CMK (cell line): Measurements from ENCODE around the gene POLDIP3.
"Not testable (repeated sequence)": the region's sequence is repeated elsewhere in the genome, so short reads cannot be mapped to it uniquely, and the experiment has no call there.

Experiments
- DNase-seq: peaks from one replicate; pipeline ENCODE4 v3.0.0-alpha.2; 2010; ENCODE audit warnings: low read depth

Gene POLDIP3

GRCh38 chr22:42553475-42554361, 61.0 kb downstream of the POLDIP3 start, which contains the start of gene SERHL2:
Gene SERHL2, plus strand, starts transcription at chr22:42553956. Its CDS starts 65 bp downstream, at chr22:42554021.
- peak; percentile 71 for DNase-seq

GRCh38 chr22:42552294-42552647, 62.4 kb downstream of the POLDIP3 start:
- not testable (repeated sequence) for DNase-seq

GRCh38 chr22:42549331-42550060, 65.2 kb downstream of the POLDIP3 start:
- no peak for DNase-seq

- DNase-seq, result no peak
Observed at GRCh38 chr22:42548597-42549330, 65.9 kb downstream of the POLDIP3 start.

GRCh38 chr22:42548126-42548525, 66.6 kb downstream of the POLDIP3 start:
- not testable (repeated sequence) for DNase-seq

GRCh38 chr22:42547562-42547961, 67.1 kb downstream of the POLDIP3 start:
- no peak for DNase-seq

GRCh38 chr22:42544686-42545085, 70.0 kb downstream of the POLDIP3 start:
- DNase-seq, result no peak

- DNase-seq, result not testable (repeated sequence)
Observed at GRCh38 chr22:42539236-42539771, 75.4 kb downstream of the POLDIP3 start.

- not testable (repeated sequence) for DNase-seq
Observed at GRCh38 chr22:42537199-42537831, 77.4 kb downstream of the POLDIP3 start.

GRCh38 chr22:42536634-42537033, 78.0 kb downstream of the POLDIP3 start:
- not testable (repeated sequence) for DNase-seq

GRCh38 chr22:42536166-42536565, 78.5 kb downstream of the POLDIP3 start:
- DNase-seq, result no peak

GRCh38 chr22:42535082-42535731, 79.5 kb downstream of the POLDIP3 start:
- DNase-seq, result not testable (repeated sequence)
